HG02852 (cell line): ENCODE results near the gene FRMD5.

Source experiments
- ATAC-seq: cut with Tn5 transposase; IDR thresholded peaks from one replicate; pipeline ENCODE4 v1.9.1; 2021; ENCODE audit warnings: mild to moderate bottlenecking, moderate library complexity; ENCODE audit not compliant: unreplicated experiment

The FRMD5 gene

GRCh38 chr15:44163370-44163769, 31.7 kb downstream of the FRMD5 start:
- no peak for ATAC-seq

- no peak for ATAC-seq
Observed at GRCh38 chr15:44160796-44161195, 34.3 kb downstream of the FRMD5 start.

DNA sequence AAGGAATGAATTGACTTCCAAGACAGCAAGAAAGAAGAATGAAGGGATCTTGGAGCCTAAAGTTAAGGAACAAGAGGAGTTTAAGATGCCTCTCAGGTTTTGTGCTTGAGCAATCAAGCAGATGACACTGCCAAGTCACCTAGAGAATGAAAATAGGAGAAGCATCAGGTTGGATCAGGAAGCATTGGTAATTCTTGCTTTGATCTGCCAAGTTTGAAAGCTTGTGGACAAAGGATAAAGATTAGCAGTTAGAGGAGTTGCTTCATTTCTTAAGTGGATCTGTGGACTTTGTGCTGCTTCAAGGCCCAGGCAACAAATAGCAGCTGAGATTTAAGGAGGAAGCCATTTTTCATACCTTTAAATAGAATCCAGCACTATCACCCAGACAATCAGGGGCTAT, 35.6 kb downstream of the FRMD5 start:
- no peak for ATAC-seq

DNA sequence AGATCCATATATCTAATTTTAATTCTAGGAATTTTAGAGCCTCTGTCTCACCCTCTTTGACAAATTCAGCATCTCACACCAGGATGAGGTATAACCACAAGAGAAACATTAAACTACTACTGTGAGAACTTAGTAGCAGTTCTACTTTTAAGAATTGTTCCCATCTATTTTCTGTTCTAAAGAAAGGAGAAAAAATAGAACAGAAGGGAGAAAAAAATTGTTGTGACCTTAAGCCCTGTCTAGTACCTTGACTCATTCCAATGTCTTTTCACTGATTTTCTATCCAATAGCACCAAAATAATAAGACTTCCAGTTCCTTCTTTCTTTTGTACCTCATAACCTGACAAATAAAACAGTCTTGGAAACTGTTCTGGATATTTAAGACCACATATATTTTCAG, 37.0 kb downstream of the FRMD5 start:
- no peak for ATAC-seq

DNA sequence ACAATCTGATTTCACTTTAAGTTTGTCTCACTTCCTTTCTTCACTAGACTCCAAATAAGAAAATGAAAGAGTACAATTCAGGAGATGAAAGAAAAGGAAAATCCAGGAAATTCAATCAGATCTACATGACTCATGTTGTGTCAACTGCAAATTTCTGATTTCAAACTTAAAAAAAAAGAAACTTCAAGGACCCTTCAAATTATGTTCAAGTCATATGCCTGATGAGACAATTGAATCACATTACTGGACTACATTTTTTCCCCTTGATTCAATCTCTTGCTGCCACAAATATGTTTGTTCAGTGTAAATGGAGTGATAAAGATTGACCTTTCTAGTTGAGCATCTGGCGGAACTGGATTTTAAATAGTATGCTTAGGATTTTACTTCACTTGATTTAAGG, 37.4 kb downstream of the FRMD5 start:
- no peak for ATAC-seq

DNA sequence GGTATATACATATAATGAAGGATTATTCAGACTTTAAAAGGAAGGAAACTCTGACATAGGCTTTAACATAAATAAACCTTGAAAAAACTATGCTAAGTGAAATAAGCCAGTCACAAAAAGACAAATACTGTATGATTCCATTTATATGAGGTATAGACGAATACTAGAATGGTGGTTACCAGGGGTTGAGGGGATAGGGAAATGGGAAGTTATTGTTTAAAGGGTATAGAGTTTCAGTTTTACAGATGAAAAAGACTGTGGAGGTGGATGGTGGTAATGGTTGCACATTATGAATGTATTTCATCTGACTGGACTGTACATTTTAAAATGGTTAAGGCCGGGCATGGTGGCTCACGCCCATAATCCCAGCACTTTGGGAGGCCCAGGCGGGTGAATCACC, 41.7 kb downstream of the FRMD5 start:
- ATAC-seq = no peak

DNA sequence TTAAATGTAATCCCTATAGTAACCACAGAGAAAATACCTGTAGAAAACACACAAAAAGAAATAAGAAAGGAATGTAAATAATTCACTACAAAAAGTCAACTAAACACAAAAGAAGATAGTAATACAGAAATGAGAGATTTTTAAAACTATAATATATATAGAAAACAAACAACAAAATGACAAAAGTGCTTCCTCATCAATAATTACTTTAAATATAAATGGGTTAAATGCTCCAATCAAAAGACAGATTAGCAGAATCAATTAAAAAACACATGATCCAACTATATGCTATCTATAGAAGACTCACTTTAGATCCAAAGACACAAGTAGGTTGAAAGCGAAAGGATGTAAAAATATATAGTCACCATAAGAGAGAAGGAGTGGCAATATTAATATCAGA, 45.8 kb downstream of the FRMD5 start:
- no peak for ATAC-seq

- no peak for ATAC-seq
Observed at GRCh38 chr15:44148580-44148979, 46.5 kb downstream of the FRMD5 start.

DNA sequence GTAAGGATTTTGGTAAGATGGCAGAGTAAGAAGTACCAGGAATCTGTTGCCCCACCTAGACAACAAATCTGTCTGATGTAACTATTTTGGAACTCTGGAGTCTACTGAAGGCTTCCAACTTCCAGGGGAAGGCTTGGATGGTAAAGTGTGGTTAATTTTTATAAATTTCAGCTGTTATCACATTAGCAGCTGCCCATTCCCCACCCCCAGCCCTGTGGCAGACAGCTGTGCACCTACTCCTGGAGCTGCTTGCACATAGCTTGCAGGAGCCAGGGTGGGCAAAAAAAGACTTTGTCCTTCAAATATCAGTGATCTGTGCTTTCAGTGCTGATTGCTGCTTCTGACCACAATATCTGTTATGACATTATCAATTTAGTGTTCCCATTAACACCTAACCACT, 47.4 kb downstream of the FRMD5 start:
- ATAC-seq = no peak

DNA sequence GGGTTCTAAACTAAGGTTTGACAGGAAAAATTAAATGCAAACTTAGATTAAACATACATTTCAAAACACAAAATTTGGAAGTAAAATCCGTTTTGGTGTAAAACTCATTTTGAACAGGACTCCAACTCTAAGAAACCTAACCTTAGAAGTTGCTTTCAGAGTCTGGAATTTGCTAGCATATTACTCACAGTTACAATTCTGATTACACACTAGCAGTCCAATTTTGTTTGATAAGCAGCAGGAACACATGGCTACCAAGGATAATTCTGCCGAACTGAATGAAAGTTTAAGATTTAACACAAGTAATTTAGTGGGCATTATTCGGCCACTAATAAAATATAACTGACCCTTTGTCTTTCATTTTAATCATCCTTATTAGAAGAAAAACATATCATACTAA, 49.6 kb downstream of the FRMD5 start:
- ATAC-seq = no peak

- ATAC-seq = no peak
Observed at GRCh38 chr15:44144992-44145391, 50.1 kb downstream of the FRMD5 start.

DNA sequence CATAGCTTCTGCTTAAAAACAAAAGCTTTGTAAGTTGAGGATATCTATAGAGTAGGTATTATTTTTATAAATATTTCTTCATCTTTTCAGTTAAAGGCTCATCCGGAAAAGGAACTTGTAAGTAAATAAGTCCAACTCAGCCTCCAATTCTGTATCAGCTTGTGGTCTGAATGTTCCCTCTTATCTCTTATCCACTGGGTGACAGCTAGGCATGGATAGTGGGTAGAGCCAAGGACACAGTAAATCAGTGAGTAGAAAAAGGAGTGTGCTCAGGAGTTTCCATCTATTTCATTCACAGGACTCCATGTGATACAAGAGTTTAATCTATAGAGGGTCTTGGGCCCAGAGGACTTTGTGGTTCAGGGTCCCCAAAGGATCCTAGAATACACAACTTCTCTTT, 50.9 kb downstream of the FRMD5 start:
- ATAC-seq = no peak

GRCh38 chr15:44137750-44138149, 57.3 kb downstream of the FRMD5 start:
- no peak for ATAC-seq

- ATAC-seq = no peak
Observed at GRCh38 chr15:44136991-44137477, 58.0 kb downstream of the FRMD5 start.

GRCh38 chr15:44132057-44132456, 63.0 kb downstream of the FRMD5 start:
- no peak for ATAC-seq

- ATAC-seq = no peak
Observed at GRCh38 chr15:44130778-44131177, 64.3 kb downstream of the FRMD5 start.

DNA sequence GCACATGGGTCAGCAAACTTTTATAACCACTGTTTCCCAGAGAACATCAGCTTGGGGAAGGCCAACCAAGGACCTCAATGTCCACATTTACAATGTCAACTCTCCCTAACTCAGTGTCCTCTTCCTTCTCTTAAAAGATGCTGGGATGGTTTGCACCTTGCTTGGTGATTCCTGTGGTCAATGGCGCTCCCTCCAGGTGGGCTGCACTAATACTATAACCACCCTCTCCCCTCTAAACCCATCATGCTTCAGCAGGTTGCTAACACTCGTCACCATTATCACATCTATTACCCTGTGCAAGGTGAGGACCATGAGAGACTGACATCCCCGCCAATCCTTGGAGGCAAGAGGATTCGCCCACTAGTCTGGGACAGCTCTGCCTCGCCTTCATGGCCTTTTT, 65.2 kb downstream of the FRMD5 start:
- ATAC-seq = no peak

DNA sequence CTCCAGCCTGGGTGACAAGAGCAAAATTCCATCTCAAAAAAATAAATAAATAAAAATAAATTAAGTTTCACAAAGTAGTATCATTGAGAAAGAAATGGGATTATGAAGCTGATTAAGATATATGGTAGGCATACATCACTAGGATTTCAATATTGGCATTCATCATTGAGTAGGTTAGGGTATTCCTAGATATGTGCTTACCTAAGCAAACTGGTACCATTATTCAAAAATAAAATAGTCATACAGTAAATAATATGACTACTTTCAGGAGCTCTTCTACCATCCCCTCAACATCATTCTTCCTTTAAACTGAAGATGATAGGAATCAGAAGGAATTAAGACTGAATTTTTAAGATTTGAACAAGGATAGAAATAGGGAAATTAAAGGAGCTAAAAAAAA, 66.6 kb downstream of the FRMD5 start:
- ATAC-seq = no peak

DNA sequence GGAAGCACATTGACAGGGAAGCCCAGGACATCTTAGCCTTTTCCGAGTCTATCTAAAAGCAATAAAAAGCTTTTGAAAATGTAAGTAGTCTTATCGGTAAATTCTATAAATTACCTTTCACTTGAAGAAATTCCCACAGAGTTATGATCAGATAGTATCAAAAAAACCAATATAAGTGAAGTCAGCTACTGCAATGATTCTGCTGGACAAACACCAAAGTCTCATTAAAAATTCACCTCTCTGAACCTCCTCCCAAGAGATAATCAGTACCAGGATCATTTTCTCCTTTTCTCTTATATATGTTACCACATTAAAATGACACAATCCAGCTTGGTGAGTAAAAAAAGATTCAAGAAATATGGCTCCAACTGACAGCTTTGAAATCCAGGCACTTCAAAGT, 69.2 kb downstream of the FRMD5 start:
- no peak for ATAC-seq

GRCh38 chr15:44102675-44103254, 92.3 kb downstream of the FRMD5 start:
- no peak for ATAC-seq

DNA sequence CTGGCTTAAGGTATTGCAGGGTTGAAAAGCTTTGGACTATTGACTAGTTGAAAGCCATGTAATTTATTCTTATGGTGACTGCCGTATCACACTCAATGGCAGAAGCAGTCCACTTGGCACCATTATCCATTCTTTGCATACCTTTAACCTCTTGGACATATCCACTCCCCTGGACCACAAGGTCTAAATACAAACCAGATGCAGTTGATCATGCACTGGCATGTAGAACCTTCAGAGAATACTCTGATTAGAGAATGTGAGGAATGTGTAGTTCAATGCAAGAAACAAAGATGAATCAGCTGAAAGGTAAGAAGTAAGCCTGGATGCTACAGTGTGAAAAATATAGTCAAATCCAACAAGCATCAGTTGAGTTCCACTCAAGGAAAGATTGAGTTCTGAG, 93.1 kb downstream of the FRMD5 start:
- no peak for ATAC-seq

DNA sequence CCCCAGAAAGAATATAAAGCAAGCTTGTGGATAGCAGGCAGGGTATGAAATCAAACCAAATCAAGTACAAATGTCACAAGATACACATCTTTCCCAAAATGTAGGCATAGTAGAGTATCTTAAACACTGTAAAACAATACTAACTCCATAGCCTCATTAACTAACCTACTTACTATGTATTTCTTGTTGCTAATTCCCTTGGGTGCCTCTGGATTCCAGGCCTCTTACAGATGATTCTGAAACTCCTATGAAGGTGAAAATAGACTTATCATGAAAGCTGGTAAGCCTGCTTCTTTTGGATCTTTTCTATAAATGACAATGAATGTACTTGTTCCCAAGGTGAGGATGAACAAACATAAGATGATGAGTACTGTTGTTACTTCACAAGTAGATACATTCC, 93.8 kb downstream of the FRMD5 start:
- ATAC-seq = no peak

DNA sequence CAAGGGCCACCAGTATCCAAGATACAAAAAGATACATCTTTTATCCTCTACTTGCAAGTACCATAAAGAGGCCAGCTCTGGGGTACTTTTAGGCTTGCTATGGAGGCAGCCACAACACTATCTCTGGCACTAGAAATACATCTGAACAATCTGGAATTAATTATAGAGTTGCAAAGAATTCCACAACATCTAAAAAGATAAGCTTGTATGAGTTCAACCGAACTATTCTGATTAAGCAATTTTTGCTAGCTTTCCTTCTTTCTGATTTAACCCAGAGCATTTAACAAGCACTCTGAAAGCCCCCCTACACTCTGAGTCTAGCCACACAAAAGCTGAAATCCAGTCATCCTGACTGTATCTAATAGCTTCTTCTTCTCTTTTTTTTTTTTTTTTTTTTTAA, 95.4 kb downstream of the FRMD5 start:
- ATAC-seq = no peak

DNA sequence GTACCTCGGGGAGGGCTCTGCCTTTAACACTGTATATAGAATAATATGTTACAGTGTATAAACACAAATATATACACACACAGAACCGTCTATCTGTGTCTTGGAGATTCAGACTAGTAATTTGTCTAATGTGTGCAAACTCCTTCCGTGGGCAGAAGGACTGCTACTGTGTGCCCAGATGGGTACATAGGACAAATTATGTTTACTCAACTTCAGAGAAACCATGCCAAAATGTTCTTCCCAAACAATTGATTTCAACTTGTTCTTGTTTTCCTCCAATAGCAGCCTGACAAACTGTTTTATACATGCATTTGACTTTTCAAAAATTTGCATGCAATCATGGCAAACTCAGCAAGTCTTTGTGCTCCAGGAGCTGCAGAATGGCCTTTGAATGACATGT, 97.5 kb downstream of the FRMD5 start:
- no peak for ATAC-seq
